H1 (cell line): ENCODE measurements around the gene SCGB1A1. TPM values are rescaled to one million over a fixed set of nuclear protein-coding genes. Genes with fewer than 3 reads are reported as not detected.

Source experiments
- CTCF ChIA-PET: fragments of 300-600 bp; sonication (Branson Sonifier 250); formaldehyde crosslinking; loops from one replicate; lab custom pipeline; 2021; ENCODE audit not compliant: partially characterized antibody; lab: Charles Lee
- POLR2A ChIA-PET: fragments of 300-600 bp; sonication (Branson Sonifier 250); formaldehyde crosslinking; loops from one replicate; lab custom pipeline; 2021; ENCODE audit warnings: inconsistent platforms; ENCODE audit not compliant: partially characterized antibody; lab: Charles Lee
- DNase-seq, 2 experiments: peaks; one replicate each; pipeline versions ENCODE4 v3.0.0 to v3.0.0-alpha.2; 2010 to 2022; ENCODE audit warnings: low spot score in 2 of 2, low read depth in 1 of 2, mixed read lengths in 1 of 2
- FAIRE-seq: peaks from 2 replicates; lab custom pipeline; 2011; peaks lifted over from hg19 to GRCh38; lab: Jason Lieb, UNC
- H2AFZ ChIP-seq: 2 replicates; pipeline ENCODE4 v1.8.1; 2012; ENCODE audit warnings: low read length, inconsistent platforms
- H2AK5ac ChIP-seq: 2 replicates; pipeline ENCODE4 v1.6.1; 2013; ENCODE audit warnings: low read depth, low read length
- H2BK120ac ChIP-seq: replicated peaks from 2 replicates; pipeline ENCODE3; 2013; ENCODE audit warnings: low read depth, low read length, inconsistent platforms
- H2BK12ac ChIP-seq: 2 replicates; pipeline ENCODE4 v1.6.1; 2013; ENCODE audit warnings: low read depth, low read length
- H2BK15ac ChIP-seq: 2 replicates; pipeline ENCODE4 v1.6.1; 2013; ENCODE audit warnings: low read length
- H2BK20ac ChIP-seq: 2 replicates; pipeline ENCODE4 v1.6.1; 2013; ENCODE audit warnings: low read length
- H2BK5ac ChIP-seq: 2 replicates; pipeline ENCODE4 v1.6.1; 2013; ENCODE audit warnings: low read depth, low read length
- H3K14ac ChIP-seq: 2 replicates; pipeline ENCODE4 v1.6.1; 2013; ENCODE audit warnings: inconsistent platforms; ENCODE audit not compliant: insufficient read length
- H3K18ac ChIP-seq: 2 replicates; pipeline ENCODE4 v1.6.1; 2013; ENCODE audit warnings: low read length; ENCODE audit errors: extremely low read depth
- H3K23ac ChIP-seq: 2 replicates; pipeline ENCODE4 v1.6.1; 2013; ENCODE audit warnings: inconsistent platforms; ENCODE audit not compliant: insufficient read length
- H3K23me2 ChIP-seq: 2 replicates; pipeline ENCODE4 v1.6.1; 2013; ENCODE audit warnings: low read depth, low read length
- H3K27ac ChIP-seq: 2 replicates; pipeline ENCODE4 v1.6.1; 2011; ENCODE audit warnings: low read depth, low read length, inconsistent platforms
- H3K27me3 ChIP-seq, 4 experiments: replicated peaks in 1 of 4; 1 replicate in 1 of 4; 2 replicates in 3 of 4; pipeline versions ENCODE4 v1.6.1 to v1.8.1; 2011 to 2013; ENCODE audit warnings: low read length in 3 of 4, mild to moderate bottlenecking in 3 of 4, inconsistent platforms in 2 of 4, mixed read lengths in 2 of 4, moderate library complexity in 1 of 4; ENCODE audit not compliant: control insufficient read depth in 3 of 4, insufficient read depth in 3 of 4; ENCODE audit errors: extremely low read depth in 1 of 4
- H3K36me3 ChIP-seq, 4 experiments: 2 replicates each; pipeline versions ENCODE4 v1.6.1 to v1.8.1; 2011 to 2013; ENCODE audit warnings: mild to moderate bottlenecking in 4 of 4, low read length in 3 of 4, moderate library complexity in 2 of 4, control low read depth in 1 of 4, inconsistent platforms in 1 of 4; ENCODE audit not compliant: insufficient read depth in 4 of 4, control insufficient read depth in 2 of 4
- H3K4ac ChIP-seq: replicated peaks from 2 replicates; pipeline ENCODE3; 2013; ENCODE audit warnings: low read length, low read depth, mixed read lengths, inconsistent platforms; ENCODE audit not compliant: insufficient read length
- H3K4me1 ChIP-seq, 4 experiments: replicated peaks in 1 of 4; 1 replicate in 1 of 4; 2 replicates in 3 of 4; pipeline versions ENCODE4 v1.6.1 to v1.8.1; 2011 to 2013; ENCODE audit warnings: low read length in 3 of 4, inconsistent platforms in 2 of 4, mixed read lengths in 1 of 4; ENCODE audit not compliant: insufficient read depth in 4 of 4, control insufficient read depth in 3 of 4
- H3K4me2 ChIP-seq, 2 experiments: 2 replicates each; pipeline versions ENCODE4 v1.6.1 to v1.8.1; 2011 to 2013; ENCODE audit warnings: low read depth in 2 of 2, low read length in 2 of 2, control low read depth in 1 of 2, inconsistent platforms in 1 of 2, mild to moderate bottlenecking in 1 of 2; ENCODE audit not compliant: insufficient read depth in 1 of 2
- H3K4me3 ChIP-seq, 4 experiments: fragments of 200-600, 300-600 bp in 1 of 4; sonication (generic), shearing (Covaris generic), sonication (Bioruptor Twin) in 1 of 4; 2 replicates each; pipeline versions ENCODE4 v1.5.1 to v1.8.1; 2011 to 2016; ENCODE audit warnings: low read length in 4 of 4, low read depth in 3 of 4, control low read depth in 2 of 4, inconsistent platforms in 2 of 4, mild to moderate bottlenecking in 2 of 4, mixed read lengths in 1 of 4, moderate library complexity in 1 of 4; ENCODE audit not compliant: insufficient read depth in 2 of 4; ENCODE audit errors: extremely low read depth in 1 of 4
- H3K56ac ChIP-seq: replicated peaks from 2 replicates; pipeline ENCODE3; 2013; ENCODE audit warnings: low read depth, mild to moderate bottlenecking, mixed read lengths, low read length, inconsistent platforms; ENCODE audit not compliant: insufficient read length
- H3K79me1 ChIP-seq: 2 replicates; pipeline ENCODE4 v1.6.1; 2013; ENCODE audit warnings: low read depth, low read length, control low read depth
- H3K79me2 ChIP-seq, 2 experiments: 2 replicates each; pipeline versions ENCODE4 v1.6.1 to v1.8.1; 2012 to 2013; ENCODE audit warnings: low read length in 2 of 2, mild to moderate bottlenecking in 2 of 2, inconsistent platforms in 1 of 2; ENCODE audit not compliant: insufficient read depth in 2 of 2, control insufficient read depth in 1 of 2
- H3K9ac ChIP-seq, 4 experiments: replicated peaks in 1 of 4; 1 replicate in 1 of 4; 2 replicates in 3 of 4; pipeline versions ENCODE4 v1.6.1 to v1.8.1; 2011 to 2013; ENCODE audit warnings: low read depth in 3 of 4, low read length in 3 of 4, control low read depth in 2 of 4, mild to moderate bottlenecking in 2 of 4, moderate library complexity in 2 of 4, inconsistent platforms in 1 of 4; ENCODE audit errors: extremely low read depth in 1 of 4
- H3K9me3 ChIP-seq, 2 experiments: 2 replicates each; pipeline versions ENCODE4 v1.6.1 to v1.8.1; 2012 to 2013; ENCODE audit warnings: mild to moderate bottlenecking in 2 of 2, moderate library complexity in 2 of 2, control low read depth in 1 of 2, inconsistent platforms in 1 of 2, low read depth in 1 of 2, low read length in 1 of 2, mixed read lengths in 1 of 2; ENCODE audit not compliant: insufficient read depth in 2 of 2
- H4K20me1 ChIP-seq, 2 experiments: replicated peaks in 1 of 2; 2 replicates each; pipeline versions ENCODE3 to v1.8.1; 2011 to 2013; ENCODE audit warnings: inconsistent platforms in 2 of 2, low read length in 2 of 2, mild to moderate bottlenecking in 1 of 2; ENCODE audit not compliant: insufficient read depth in 2 of 2, control insufficient read depth in 1 of 2
- H4K5ac ChIP-seq: 2 replicates; pipeline ENCODE4 v1.6.1; 2013; ENCODE audit warnings: low read length, low read depth, mixed read lengths, inconsistent platforms; ENCODE audit not compliant: insufficient read length
- H4K8ac ChIP-seq: 2 replicates; pipeline ENCODE4 v1.8.0; 2013; ENCODE audit warnings: mild to moderate bottlenecking, moderate library complexity, low read length, inconsistent platforms; ENCODE audit not compliant: insufficient read depth; ENCODE audit errors: extremely low read depth
- H4K91ac ChIP-seq: replicated peaks from 2 replicates; pipeline ENCODE3; 2013; ENCODE audit warnings: low read length, mixed read lengths, inconsistent platforms; ENCODE audit not compliant: insufficient read length
- ASH2L ChIP-seq: fragments of 200-600, 300-600 bp; sonication (generic); IDR thresholded peaks from one replicate; pipeline ENCODE4 v1.7.1; 2017; ENCODE audit warnings: low read length
- CTCF ChIP-seq, 3 experiments: IDR thresholded peaks; 1 replicate in 2 of 3; 2 replicates in 1 of 3; pipeline versions ENCODE4 v1.5.1 to v1.6.1; 2011; ENCODE audit warnings: low read length in 3 of 3, mild to moderate bottlenecking in 3 of 3, inconsistent platforms in 2 of 3, low read depth in 1 of 3, moderate library complexity in 1 of 3; ENCODE audit not compliant: insufficient read depth in 1 of 3; ENCODE audit errors: control extremely low read depth in 1 of 3
- E2F6 ChIP-seq: IDR thresholded peaks from 2 replicates; pipeline ENCODE4 v1.6.1; 2012; ENCODE audit warnings: inconsistent platforms
- EP300 ChIP-seq, 2 experiments: IDR thresholded peaks; 1 replicate in 1 of 2; 2 replicates in 1 of 2; pipeline ENCODE4 v1.6.1; 2011 to 2012; ENCODE audit warnings: low read depth in 2 of 2, low read length in 2 of 2, mild to moderate bottlenecking in 2 of 2, borderline replicate concordance in 1 of 2, inconsistent platforms in 1 of 2, moderate library complexity in 1 of 2
- MAX ChIP-seq: IDR thresholded peaks from 2 replicates; pipeline ENCODE4 v1.6.1; 2012; ENCODE audit warnings: inconsistent platforms
- WGBS, 2 experiments: shearing (Covaris generic) in 1 of 2; methylation state at CpG; one replicate each; pipeline versions ENCODE4 v1.1.6 to v1.1.7; 2013 to 2015; ENCODE audit warnings: low lambda C conversion rate in 2 of 2, mixed read lengths in 2 of 2, inconsistent platforms in 1 of 2, low coverage in 1 of 2, missing lambda C conversion rate in 1 of 2; ENCODE audit not compliant: insufficient replicate concordance in 2 of 2, insufficient coverage in 1 of 2, insufficient read length in 1 of 2; ENCODE audit errors: extremely low coverage in 1 of 2, missing lambda C conversion rate in 1 of 2; 5-methylcytosine and 5-hydroxymethylcytosine counted together
- polyA plus RNA-seq, 7 experiments: library from polyadenylated mRNA; depleted of rRNA in 3 of 7; stranded (reverse) in 5 of 7; unstranded in 2 of 7; fragments of >200 nt in 5 of 7; fragments of 200-250 nt in 2 of 7; gene quantifications; 1 replicate in 5 of 7; 2 replicates in 1 of 7; 4 replicates in 1 of 7; pipeline versions ENCODE4 v1.2.1 to v1.2.3, GENCODE V29; 2011 to 2013; ENCODE audit warnings: missing spikeins in 2 of 7, mixed read lengths in 2 of 7
- total RNA-seq: library from RNA; stranded (reverse); fragmentation: NEBNext Ultra II Directional; extraction: Animal tissue kit (Norgen Biotek cat#: 25700); gene quantifications from 2 replicates; pipeline ENCODE4 v1.2.1, GENCODE V29; 2021

SCGB1A1 gene
- total and polyA plus RNA-seq, 2 of the 8 experiments (the other 6 are each of a cell fraction or from before 2014, with no cell fraction given): not detected

- H3K23me2 ChIP-seq: no peaks in the 10 kb centered on the region
- H4K91ac ChIP-seq: no peak overlapping the region
- H3K4me3 ChIP-seq: no peak overlapping the region
- no peak overlapping the region for H3K14ac ChIP-seq
- H4K8ac ChIP-seq: no peak overlapping the region
- no peak overlapping the region for H2BK15ac ChIP-seq
- H3K9me3 ChIP-seq: 0 out of 4 replicates have a peak, but pooled peaks cover 0 to 2% of the 10 kb centered on the region in 2 experiments
- no peak for TF ChIP-seq CTCF (IDR thresholded peaks at IDR 0.05; ENCODE audit: control extremely low read depth in 1 of 3, insufficient read depth in 1 of 3, low read depth in 1 of 3, low read length in 3 of 3)
- TF ChIP-seq ASH2L: no peak
- peak; percentile 63; the same call in 1 of the 2 replicates for TF ChIP-seq MAX
- peak; percentile 90 for TF ChIP-seq E2F6
- no peak for TF ChIP-seq EP300 (IDR thresholded peaks at IDR 0.05; ENCODE audit: borderline replicate concordance in 1 of 2, low read depth in 2 of 2, low read length in 2 of 2)
- no peak overlapping the region for H3K27ac ChIP-seq
- POLR2A ChIA-PET: interaction anchor here (0.5 kb wide), 1 partner anchor 204 kb away, joined by 3 read pairs; no protein-coding TSS in a partner anchor
- no peaks in the 10 kb centered on the region for H4K20me1 ChIP-seq
- H3K18ac ChIP-seq: no peak overlapping the region
- no peaks in the 10 kb centered on the region for H3K4me1 ChIP-seq
- 93% methylated on average over 18 of the region's 18 CpGs; no CpG with 5 or more reads in 1 of the 2 experiments for WGBS, 2 experiments
- H2AFZ ChIP-seq: no peak overlapping the region
- H3K9ac ChIP-seq: no peak overlapping the region
- H3K79me1 ChIP-seq: no peaks in the 10 kb centered on the region
- no peak overlapping the region for H3K23ac ChIP-seq
- H3K56ac ChIP-seq: no peak overlapping the region
- H3K79me2 ChIP-seq: no peaks in the 10 kb centered on the region
- DNase-seq: no peak
- CTCF ChIA-PET: interaction anchor here (1.1 to 9.5 kb wide), 10 partner anchors 10 to 186 kb away, joined by 3 to 82 read pairs (median 4); partner anchors contain the start of gene ASRGL1
- H3K4me2 ChIP-seq: no peak overlapping the region
- H2BK20ac ChIP-seq: no peak overlapping the region
- H4K5ac ChIP-seq: no peak overlapping the region
- H2AK5ac ChIP-seq: no peak overlapping the region
- no peak overlapping the region for H2BK12ac ChIP-seq
- no peak overlapping the region for H2BK5ac ChIP-seq
- H3K4ac ChIP-seq: no peak overlapping the region
- no peaks in the 10 kb centered on the region for H3K27me3 ChIP-seq
- FAIRE-seq: no peak
- H2BK120ac ChIP-seq: no peak overlapping the region
- no peaks in the 10 kb centered on the region for H3K36me3 ChIP-seq
Observed at GRCh38 chr11:62373464-62374119, 45.2 kb upstream of the SCGB1A1 start.
